Astrocyte (in vitro differentiated cells and primary cell): Measurements from ENCODE around the gene ANO7. TPM values are rescaled to one million over a fixed set of nuclear protein-coding genes. Genes with fewer than 3 reads are reported as not detected.

Source experiments
- DNase-seq: peaks from one replicate; pipeline ENCODE4 v3.0.0-alpha.2; 2010; ENCODE audit warnings: low read depth
- FAIRE-seq: peaks from 2 replicates; lab custom pipeline; 2011; peaks lifted over from hg19 to GRCh38; lab: Jason Lieb, UNC
- H2AFZ ChIP-seq: 2 replicates; pipeline ENCODE4 v1.6.0; 2012; ENCODE audit warnings: low read depth, low read length, inconsistent platforms
- H3K27ac ChIP-seq: 2 replicates; pipeline ENCODE4 v1.5.1; 2011; ENCODE audit warnings: low read depth, low read length, inconsistent platforms
- H3K27me3 ChIP-seq: 2 replicates; pipeline ENCODE4 v1.6.0; 2011; ENCODE audit warnings: low read length, inconsistent platforms; ENCODE audit not compliant: insufficient read depth
- H3K36me3 ChIP-seq: 2 replicates; pipeline ENCODE4 v1.5.1; 2011; ENCODE audit warnings: low read length, inconsistent platforms; ENCODE audit not compliant: insufficient read depth
- H3K4me1 ChIP-seq: 2 replicates; pipeline ENCODE4 v1.5.1; 2011; ENCODE audit warnings: low read length, inconsistent platforms; ENCODE audit not compliant: insufficient read depth
- H3K4me2 ChIP-seq: 2 replicates; pipeline ENCODE4 v1.6.0; 2012; ENCODE audit warnings: low read length, inconsistent platforms
- H3K4me3 ChIP-seq: 2 replicates; pipeline ENCODE4 v1.5.1; 2011; ENCODE audit warnings: low read depth, mild to moderate bottlenecking, low read length, inconsistent platforms; ENCODE audit not compliant: insufficient read depth
- H3K79me2 ChIP-seq: 2 replicates; pipeline ENCODE4 v1.6.0; 2012; ENCODE audit warnings: mild to moderate bottlenecking, low read length, inconsistent platforms; ENCODE audit not compliant: insufficient read depth
- H3K9ac ChIP-seq: 2 replicates; pipeline ENCODE4 v1.6.0; 2012; ENCODE audit warnings: mild to moderate bottlenecking, low read length, inconsistent platforms
- H3K9me3 ChIP-seq: 2 replicates; pipeline ENCODE4 v1.5.1; 2012; ENCODE audit warnings: low read depth, mild to moderate bottlenecking, low read length, inconsistent platforms; ENCODE audit not compliant: insufficient read depth
- H4K20me1 ChIP-seq: 2 replicates; pipeline ENCODE4 v1.6.0; 2012; ENCODE audit warnings: low read length, inconsistent platforms; ENCODE audit not compliant: insufficient read depth
- H3K27ac Mint-ChIP-seq: one replicate; pipeline ENCODE4 v1.8.0; 2021; ENCODE audit warnings: mild to moderate bottlenecking, mixed read lengths; ENCODE audit not compliant: unreplicated experiment
- H3K27me3 Mint-ChIP-seq: one replicate; pipeline ENCODE4 v1.8.0; 2021; ENCODE audit warnings: low read depth, mixed read lengths; ENCODE audit not compliant: unreplicated experiment
- H3K36me3 Mint-ChIP-seq: one replicate; pipeline ENCODE4 v1.8.0; 2021; ENCODE audit warnings: low read depth, mixed read lengths; ENCODE audit not compliant: unreplicated experiment
- H3K4me1 Mint-ChIP-seq: one replicate; pipeline ENCODE4 v1.8.0; 2021; ENCODE audit warnings: low read depth, mixed read lengths; ENCODE audit not compliant: unreplicated experiment
- H3K4me3 Mint-ChIP-seq: one replicate; pipeline ENCODE4 v1.8.0; 2021; ENCODE audit warnings: mild to moderate bottlenecking, moderate library complexity, mixed read lengths; ENCODE audit not compliant: unreplicated experiment
- H3K9me3 Mint-ChIP-seq: one replicate; pipeline ENCODE4 v1.8.0; 2021; ENCODE audit warnings: mild to moderate bottlenecking, mixed read lengths; ENCODE audit not compliant: unreplicated experiment
- EZH2 ChIP-seq: IDR thresholded peaks from 2 replicates; pipeline ENCODE4 v1.6.1; 2012; ENCODE audit warnings: mild to moderate bottlenecking, low read length, inconsistent platforms; ENCODE audit not compliant: insufficient read depth
- total RNA-seq: library from RNA; stranded (reverse); gene quantifications from 2 replicates; pipeline ENCODE4 v1.2.1, GENCODE V29; 2021
- TF ChIP-seq, protein P1 (sequence below): IDR thresholded peaks from 2 replicates; pipeline ENCODE4 v1.5.1; 2011; ENCODE audit warnings: low read depth, mild to moderate bottlenecking, inconsistent platforms, low read length, moderate library complexity; ENCODE audit not compliant: insufficient read depth

The ANO7 gene
- total RNA-seq, 1 donor from 2014 or later = 7.1 TPM

DNA sequence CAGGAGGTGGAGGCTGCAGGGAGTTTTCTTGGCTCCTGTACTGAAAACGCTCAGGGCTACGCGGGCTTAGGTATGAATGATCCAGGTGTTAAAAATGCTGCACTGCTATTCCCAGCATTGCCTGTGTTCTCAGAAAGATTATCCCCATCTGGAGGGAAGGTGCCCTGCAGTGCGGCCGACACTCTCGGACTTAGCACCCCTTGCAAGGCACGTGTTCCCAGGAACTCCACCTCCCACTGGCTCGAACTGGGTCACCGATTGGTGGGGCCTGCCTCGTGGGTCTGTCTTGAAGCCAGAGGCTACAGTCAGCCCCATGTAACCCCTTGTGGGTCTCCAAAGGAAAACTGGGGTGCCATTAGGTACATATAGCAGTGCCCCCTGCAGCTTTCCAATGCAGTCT is 25.7 kb downstream of the ANO7 start:
- Mint-ChIP-seq H3K27ac (no peak overlapping the region), H3K27me3 (peaks cover 23% of the 10 kb centered on the region), H3K4me1 (peaks cover 4% of the 10 kb centered on the region), H3K9me3 (peaks cover 3% of the 10 kb centered on the region), H3K36me3 (no peaks in the 10 kb centered on the region), H3K4me3 (no peak overlapping the region)
- no peaks in the 10 kb centered on the region for H3K9me3 ChIP-seq
- H3K79me2 ChIP-seq = no peaks in the 10 kb centered on the region
- H3K27ac ChIP-seq = no peak overlapping the region
- no peaks in the 10 kb centered on the region for H3K36me3 ChIP-seq
- H3K4me2 ChIP-seq = no peak overlapping the region
- TF ChIP-seq, protein P1, sequence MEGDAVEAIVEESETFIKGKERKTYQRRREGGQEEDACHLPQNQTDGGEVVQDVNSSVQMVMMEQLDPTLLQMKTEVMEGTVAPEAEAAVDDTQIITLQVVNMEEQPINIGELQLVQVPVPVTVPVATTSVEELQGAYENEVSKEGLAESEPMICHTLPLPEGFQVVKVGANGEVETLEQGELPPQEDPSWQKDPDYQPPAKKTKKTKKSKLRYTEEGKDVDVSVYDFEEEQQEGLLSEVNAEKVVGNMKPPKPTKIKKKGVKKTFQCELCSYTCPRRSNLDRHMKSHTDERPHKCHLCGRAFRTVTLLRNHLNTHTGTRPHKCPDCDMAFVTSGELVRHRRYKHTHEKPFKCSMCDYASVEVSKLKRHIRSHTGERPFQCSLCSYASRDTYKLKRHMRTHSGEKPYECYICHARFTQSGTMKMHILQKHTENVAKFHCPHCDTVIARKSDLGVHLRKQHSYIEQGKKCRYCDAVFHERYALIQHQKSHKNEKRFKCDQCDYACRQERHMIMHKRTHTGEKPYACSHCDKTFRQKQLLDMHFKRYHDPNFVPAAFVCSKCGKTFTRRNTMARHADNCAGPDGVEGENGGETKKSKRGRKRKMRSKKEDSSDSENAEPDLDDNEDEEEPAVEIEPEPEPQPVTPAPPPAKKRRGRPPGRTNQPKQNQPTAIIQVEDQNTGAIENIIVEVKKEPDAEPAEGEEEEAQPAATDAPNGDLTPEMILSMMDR = no peak
- no peak for TF ChIP-seq EZH2
- H2AFZ ChIP-seq = no peak overlapping the region
- H3K9ac ChIP-seq = no peak overlapping the region
- FAIRE-seq (no peak), DNase-seq (no peak)
- no peaks in the 10 kb centered on the region for H4K20me1 ChIP-seq
- no peaks in the 10 kb centered on the region for H3K4me1 ChIP-seq
- H3K4me3 ChIP-seq = no peak overlapping the region
- peaks cover 5% of the 10 kb centered on the region for H3K27me3 ChIP-seq

DNA sequence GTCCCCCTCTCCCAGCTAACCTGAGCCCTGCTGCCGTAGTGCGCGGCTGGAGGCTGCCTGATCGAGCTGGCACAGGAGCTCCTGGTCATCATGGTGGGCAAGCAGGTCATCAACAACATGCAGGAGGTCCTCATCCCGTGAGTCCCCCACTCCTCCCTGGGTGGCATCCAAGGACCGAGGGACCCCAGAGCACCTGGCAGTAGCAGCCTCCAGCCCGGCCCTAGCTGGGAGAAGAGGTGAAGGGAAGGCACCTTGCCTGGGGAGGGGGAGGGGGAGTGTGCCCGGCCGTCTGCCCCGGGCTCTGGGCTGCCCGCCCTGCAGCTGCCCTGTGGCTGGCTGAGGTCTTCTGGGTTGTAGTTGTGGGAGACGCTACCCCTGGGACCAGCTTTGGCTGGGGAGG is 26.3 kb downstream of the ANO7 start:
- no peaks in the 10 kb centered on the region for H3K9me3 ChIP-seq
- H3K27ac ChIP-seq = no peak overlapping the region
- no peaks in the 10 kb centered on the region for H3K79me2 ChIP-seq
- peaks cover 3% of the 10 kb centered on the region for H3K9me3 Mint-ChIP-seq
- H3K4me1 ChIP-seq = no peaks in the 10 kb centered on the region
- no peak overlapping the region for H3K4me3 ChIP-seq
- peaks cover 5% of the 10 kb centered on the region for H3K27me3 ChIP-seq
- H3K27ac Mint-ChIP-seq = no peak overlapping the region
- TF ChIP-seq, protein P1 = no peak
- TF ChIP-seq EZH2 = no peak
- FAIRE-seq = no peak
- H3K27me3 Mint-ChIP-seq = peaks cover 23% of the 10 kb centered on the region
- no peaks in the 10 kb centered on the region for H3K36me3 Mint-ChIP-seq
- no peaks in the 10 kb centered on the region for H4K20me1 ChIP-seq
- no peak overlapping the region for H3K4me3 Mint-ChIP-seq
- no peaks in the 10 kb centered on the region for H3K36me3 ChIP-seq
- H3K4me1 Mint-ChIP-seq = peaks cover 5% of the 10 kb centered on the region
- H2AFZ ChIP-seq = no peak overlapping the region
- no peak overlapping the region for H3K4me2 ChIP-seq
- H3K9ac ChIP-seq = no peak overlapping the region
- no peak for DNase-seq

DNA sequence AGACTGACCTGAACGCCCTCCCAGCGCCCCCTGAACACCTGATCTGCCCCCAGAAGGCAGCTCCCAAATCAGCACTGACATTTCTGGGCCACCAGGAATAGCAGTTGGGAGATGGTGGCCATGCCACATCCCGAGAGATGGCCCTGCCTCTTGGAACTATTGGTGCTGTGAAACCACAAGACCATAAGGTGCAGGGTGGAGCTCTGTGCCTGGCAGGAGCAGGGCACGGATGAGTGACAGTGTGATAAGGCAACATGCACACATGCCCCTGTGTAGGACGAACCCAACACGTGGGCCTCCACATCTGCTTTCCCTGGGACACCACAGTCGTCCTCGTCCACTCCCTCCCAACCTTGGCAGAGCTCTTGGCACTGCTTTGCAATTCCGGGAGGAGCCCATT is 26.9 kb downstream of the ANO7 start:
- Histone ChIP-seq H3K4me1 (no peaks in the 10 kb centered on the region), H3K27me3 (peaks cover 5% of the 10 kb centered on the region), H3K9me3 (no peaks in the 10 kb centered on the region), H2AFZ (no peak overlapping the region), H3K36me3 (no peaks in the 10 kb centered on the region), H3K9ac (no peak overlapping the region), H3K4me2 (no peak overlapping the region), H3K79me2 (no peaks in the 10 kb centered on the region), H3K4me3 (no peak overlapping the region), H4K20me1 (no peaks in the 10 kb centered on the region), H3K27ac (no peak overlapping the region)
- Mint-ChIP-seq H3K4me3 (no peak overlapping the region), H3K4me1 (peaks cover 5% of the 10 kb centered on the region), H3K27ac (peak overlapping the region; percentile 34), H3K27me3 (peaks cover 21% of the 10 kb centered on the region), H3K9me3 (peaks cover 2% of the 10 kb centered on the region), H3K36me3 (no peaks in the 10 kb centered on the region)
- no peak for FAIRE-seq
- DNase-seq = no peak
- no peak for TF ChIP-seq EZH2
- TF ChIP-seq, protein P1 = no peak
